ENCODE results near the gene PTPRS. TPM values are rescaled to one million over a fixed set of nuclear protein-coding genes. Genes with fewer than 3 reads are reported as not detected.

PTPRS gene
- total RNA-seq, 1 donor from 2014 or later = 234 TPM

GRCh38 chr19:5341448-5341820, 822 bp upstream of the PTPRS start:
- H3K9me3 Mint-ChIP-seq (ENCODE audit: low read depth) = no peaks in the 10 kb centered on the region
- no peak for TF ChIP-seq CTCF (IDR thresholded peaks at IDR 0.05; ENCODE audit: unreplicated experiment)
- peak overlapping the region; percentile 66 for H3K4me3 Mint-ChIP-seq (ENCODE audit: low read depth)
- H3K36me3 Mint-ChIP-seq (ENCODE audit: insufficient read depth) = no peaks in the 10 kb centered on the region
- H3K27me3 Mint-ChIP-seq = peaks cover 26% of the 10 kb centered on the region
- H3K27ac Mint-ChIP-seq = peak overlapping the region; percentile 63
- no peak for DNase-seq (ENCODE audit: low spot score, unreplicated experiment)
- H3K4me1 Mint-ChIP-seq (ENCODE audit: low read depth) = peaks cover 7% of the 10 kb centered on the region

- peak; percentile 41 for DNase-seq (ENCODE audit: low spot score, unreplicated experiment)
- TF ChIP-seq CTCF (IDR thresholded peaks at IDR 0.05; ENCODE audit: unreplicated experiment) = peak; percentile 54
- H3K9me3 Mint-ChIP-seq (ENCODE audit: low read depth) = no peaks in the 10 kb centered on the region
- H3K4me3 Mint-ChIP-seq (ENCODE audit: low read depth) = peak overlapping the region; percentile 80
- no peak overlapping the region for H3K27ac Mint-ChIP-seq
- no peaks in the 10 kb centered on the region for H3K36me3 Mint-ChIP-seq (ENCODE audit: insufficient read depth)
- peaks cover 13% of the 10 kb centered on the region for H3K4me1 Mint-ChIP-seq (ENCODE audit: low read depth)
- H3K27me3 Mint-ChIP-seq = peaks cover 22% of the 10 kb centered on the region
These were observed 519 bp downstream of the PTPRS start for GRCh38 chr19:5339950-5340636.

GRCh38 chr19:5339198-5339949, 1.2 kb downstream of the PTPRS start:
- Mint-ChIP-seq H3K27me3 (peaks cover 22% of the 10 kb centered on the region), H3K27ac (peak overlapping the region; percentile 96), H3K9me3 (ENCODE audit: low read depth) (no peaks in the 10 kb centered on the region), H3K4me1 (ENCODE audit: low read depth) (peaks cover 13% of the 10 kb centered on the region), H3K36me3 (ENCODE audit: insufficient read depth) (peaks cover 1% of the 10 kb centered on the region), H3K4me3 (ENCODE audit: low read depth) (peak overlapping the region; percentile 87)
- no peak for DNase-seq (ENCODE audit: low spot score, unreplicated experiment)
- no peak for TF ChIP-seq CTCF (IDR thresholded peaks at IDR 0.05; ENCODE audit: unreplicated experiment)

- peaks cover 22% of the 10 kb centered on the region for H3K27me3 Mint-ChIP-seq
- H3K4me1 Mint-ChIP-seq (ENCODE audit: low read depth) = peaks cover 13% of the 10 kb centered on the region
- H3K27ac Mint-ChIP-seq = peak overlapping the region; percentile 96
- peak overlapping the region; percentile 87 for H3K4me3 Mint-ChIP-seq (ENCODE audit: low read depth)
- H3K9me3 Mint-ChIP-seq (ENCODE audit: low read depth) = no peaks in the 10 kb centered on the region
- no peak for TF ChIP-seq CTCF (IDR thresholded peaks at IDR 0.05; ENCODE audit: unreplicated experiment)
- no peak for DNase-seq (ENCODE audit: low spot score, unreplicated experiment)
- H3K36me3 Mint-ChIP-seq (ENCODE audit: insufficient read depth) = peaks cover 4% of the 10 kb centered on the region
These were observed 1.9 kb downstream of the PTPRS start for GRCh38 chr19:5338656-5339197.
